Measurements from ENCODE around the gene KCNMB4. TPM values are rescaled to one million over a fixed set of nuclear protein-coding genes. Genes with fewer than 3 reads are reported as not detected.
"Not testable (repeated sequence)": the region's sequence is repeated elsewhere in the genome, so short reads cannot be mapped to it uniquely, and the experiment has no call there.

The KCNMB4 gene
- polyA plus RNA-seq, 1 donor = 25.3 TPM

GRCh38 chr12:70367258-70368141, 1.4 kb downstream of the KCNMB4 start:
- DNase-seq = peak; percentile 40

- no peak for DNase-seq
Observed at GRCh38 chr12:70372881-70373280, 6.8 kb downstream of the KCNMB4 start.

- DNase-seq = no peak
Observed at GRCh38 chr12:70379846-70380245, 13.8 kb downstream of the KCNMB4 start.

GRCh38 chr12:70383484-70383883, 17.4 kb downstream of the KCNMB4 start:
- DNase-seq = no peak

GRCh38 chr12:70383886-70384285, 17.8 kb downstream of the KCNMB4 start:
- DNase-seq = no peak

GRCh38 chr12:70386771-70387170, 20.7 kb downstream of the KCNMB4 start:
- DNase-seq = no peak

- no peak for DNase-seq
Observed at GRCh38 chr12:70389678-70390077, 23.6 kb downstream of the KCNMB4 start.

GRCh38 chr12:70392631-70393030, 26.5 kb downstream of the KCNMB4 start:
- DNase-seq = not testable (repeated sequence)

GRCh38 chr12:70393787-70394499, 27.9 kb downstream of the KCNMB4 start:
- no peak for DNase-seq

- no peak for DNase-seq
Observed at GRCh38 chr12:70398002-70398401, 31.9 kb downstream of the KCNMB4 start.

GRCh38 chr12:70398862-70399261, 32.8 kb downstream of the KCNMB4 start:
- no peak for DNase-seq

GRCh38 chr12:70399311-70399710, 33.2 kb downstream of the KCNMB4 start:
- no peak for DNase-seq

GRCh38 chr12:70400124-70400523, 34.0 kb downstream of the KCNMB4 start:
- no peak for DNase-seq

- no peak for DNase-seq
Observed at GRCh38 chr12:70402597-70402996, 36.5 kb downstream of the KCNMB4 start.

GRCh38 chr12:70403826-70404225, 37.7 kb downstream of the KCNMB4 start:
- no peak for DNase-seq

- no peak for DNase-seq
Observed at GRCh38 chr12:70408004-70408790, 42.1 kb downstream of the KCNMB4 start.

GRCh38 chr12:70415987-70416386, 49.9 kb downstream of the KCNMB4 start:
- no peak for DNase-seq

- DNase-seq = no peak
Observed at GRCh38 chr12:70417121-70417520, 51.0 kb downstream of the KCNMB4 start.

GRCh38 chr12:70418101-70418500, 52.0 kb downstream of the KCNMB4 start:
- no peak for DNase-seq

- DNase-seq = no peak
Observed at GRCh38 chr12:70422631-70423030, 56.5 kb downstream of the KCNMB4 start.

- no peak for DNase-seq
Observed at GRCh38 chr12:70426620-70427019, 60.5 kb downstream of the KCNMB4 start.

- no peak for DNase-seq
Observed at GRCh38 chr12:70427611-70428010, 61.5 kb downstream of the KCNMB4 start.

GRCh38 chr12:70430400-70430799, 64.3 kb downstream of the KCNMB4 start:
- DNase-seq = no peak
